Midbrain (tissue), 1 donor: ENCODE results near the gene KPNA1.

Source experiments
- DNase-seq: peaks from one replicate; lab custom pipeline; 2025; lab: John Stamatoyannopoulos, UW

The KPNA1 gene

DNA sequence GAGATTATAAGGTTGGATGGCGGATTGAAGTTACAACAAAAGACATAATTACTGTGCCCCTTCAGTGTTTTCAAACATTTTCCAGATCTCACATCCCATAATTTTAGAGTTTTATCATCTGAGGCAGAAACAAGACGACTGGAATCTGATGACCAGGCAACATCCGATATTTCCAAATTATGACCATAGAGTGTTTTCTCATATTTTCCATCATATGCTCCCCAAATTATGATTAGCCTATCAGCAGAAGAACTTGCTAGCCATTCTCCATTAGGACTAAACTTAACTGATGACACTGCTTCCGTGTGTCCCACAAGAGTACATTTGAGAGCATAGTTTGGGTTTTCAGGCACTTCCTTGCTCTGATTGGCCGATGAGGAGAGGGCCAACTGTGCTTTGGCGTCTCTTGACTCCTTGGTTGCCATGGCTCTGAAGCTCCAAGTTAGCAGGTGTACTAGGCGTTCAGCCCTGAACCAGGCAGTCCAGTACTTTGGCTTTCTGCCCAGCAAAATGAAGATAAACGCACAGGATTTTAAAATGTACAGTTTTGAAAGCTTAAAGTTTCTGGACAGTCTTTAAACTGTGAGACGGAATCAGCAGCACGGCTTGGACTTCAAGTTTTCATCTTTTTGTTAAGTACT is 99.5 kb downstream of the KPNA1 start:
- no peak for DNase-seq

DNA sequence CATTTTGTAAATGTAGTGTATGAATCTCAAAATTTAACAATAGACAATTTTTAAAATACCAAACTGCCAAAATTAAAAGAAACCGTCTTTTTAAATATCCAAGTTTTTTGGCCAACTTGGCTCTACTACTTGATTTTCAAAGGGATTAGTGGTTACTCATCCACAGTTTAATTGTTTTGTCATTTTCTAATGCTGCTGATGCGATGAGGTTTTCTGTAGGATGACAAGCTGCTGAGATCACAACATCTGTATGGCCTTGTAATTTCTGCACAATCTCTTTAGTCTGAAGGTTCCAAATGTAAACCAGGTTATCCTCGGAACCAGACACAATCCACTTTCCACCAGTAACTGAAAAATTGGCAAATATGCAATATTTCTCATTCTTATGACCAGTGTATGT is 100.3 kb downstream of the KPNA1 start:
- DNase-seq, result no peak

DNA sequence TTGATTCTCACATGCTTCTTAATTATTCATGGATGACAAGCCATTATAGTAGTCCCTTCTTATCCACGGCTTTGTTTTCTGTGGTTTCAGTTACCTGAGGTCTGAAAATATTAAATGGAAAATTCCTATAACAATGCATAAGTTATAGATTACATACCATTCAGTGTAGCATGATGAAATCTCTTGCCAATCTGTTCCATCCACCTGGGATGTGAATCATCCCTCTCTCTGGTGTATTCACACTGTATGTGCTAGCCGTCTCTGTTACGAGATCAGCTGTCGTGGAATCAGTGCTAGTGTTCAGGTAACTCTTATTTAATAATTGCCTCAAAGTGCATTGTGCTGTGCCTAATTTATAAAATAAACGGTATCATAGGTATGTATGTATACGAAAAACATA is 104.1 kb downstream of the KPNA1 start:
- DNase-seq, result no peak

DNA sequence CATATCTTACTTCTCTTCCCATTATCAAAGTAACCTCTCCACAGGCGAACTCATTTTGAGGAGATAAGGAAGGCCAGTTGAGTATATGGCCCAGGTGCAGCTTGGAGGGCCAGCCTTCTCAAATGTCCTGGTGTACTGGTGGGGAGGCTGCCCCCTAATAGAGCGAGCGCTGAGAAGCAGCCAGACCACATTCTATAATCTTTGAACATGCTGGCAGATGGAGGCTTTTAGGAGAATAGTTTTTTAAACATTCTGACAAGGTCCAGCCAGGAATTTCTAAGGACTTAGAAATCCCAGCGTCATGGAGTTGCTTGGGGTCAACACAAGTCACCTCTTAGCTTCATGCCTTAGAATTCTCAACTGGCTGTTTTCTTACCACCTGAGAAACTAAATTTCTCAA is 104.6 kb downstream of the KPNA1 start:
- no peak for DNase-seq

DNA sequence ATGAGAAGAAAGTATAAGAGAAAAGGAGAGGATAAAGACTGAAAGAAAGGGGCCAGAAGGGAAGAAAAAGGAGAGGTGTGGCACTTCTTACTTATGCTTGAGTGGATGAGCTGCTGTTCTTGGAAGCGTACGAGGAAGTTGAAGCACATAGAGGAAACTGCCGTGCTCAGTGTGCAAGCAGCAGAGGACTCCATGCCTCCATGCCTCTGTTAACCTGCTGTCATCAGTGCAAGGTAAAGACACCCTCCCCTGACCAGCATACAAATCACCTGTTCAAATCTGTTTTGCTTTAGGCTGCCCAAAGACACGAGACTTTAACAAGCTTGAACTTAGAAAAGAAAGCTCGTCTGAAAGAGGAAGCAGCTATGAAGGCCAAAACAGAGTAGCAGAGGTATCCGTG is 105.3 kb downstream of the KPNA1 start:
- no peak for DNase-seq

DNA sequence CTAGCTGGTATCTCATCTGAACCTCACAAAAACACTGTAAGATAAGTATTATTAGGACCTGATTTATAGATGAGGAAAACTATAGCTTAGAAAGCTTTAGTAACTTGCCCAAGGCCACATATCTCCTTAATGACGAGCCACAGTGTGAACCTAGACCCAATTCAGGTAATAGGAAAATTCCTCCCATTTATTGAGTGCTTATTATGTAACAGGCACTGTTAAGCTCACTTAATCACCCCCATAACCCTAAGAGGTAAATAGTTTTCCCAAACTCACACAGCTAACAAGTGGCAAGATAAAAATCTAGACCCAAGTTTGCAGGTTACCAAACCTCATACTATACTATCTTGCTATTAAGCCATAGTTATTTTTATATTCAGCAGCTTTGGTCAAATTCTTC is 106.8 kb downstream of the KPNA1 start:
- DNase-seq, result no peak

DNA sequence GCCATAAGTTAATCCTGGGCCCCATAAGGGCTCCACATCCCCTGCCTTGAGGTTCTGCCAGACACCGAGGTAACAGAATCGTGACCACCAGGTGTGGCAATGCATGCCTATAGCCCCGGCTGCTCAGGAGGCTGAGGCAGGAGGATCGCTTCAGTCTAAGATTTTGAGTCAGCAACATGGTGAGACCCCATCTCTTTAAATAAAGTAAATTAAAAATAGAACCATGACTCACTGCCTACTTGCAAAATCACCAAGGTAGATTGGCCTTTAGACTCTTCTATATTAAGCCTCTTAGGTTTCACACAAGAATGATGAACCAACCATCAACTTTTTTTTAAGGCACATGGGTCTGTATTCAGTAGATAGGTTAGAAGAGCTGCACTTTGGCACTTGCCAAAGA is 108.5 kb downstream of the KPNA1 start:
- DNase-seq, result no peak

DNA sequence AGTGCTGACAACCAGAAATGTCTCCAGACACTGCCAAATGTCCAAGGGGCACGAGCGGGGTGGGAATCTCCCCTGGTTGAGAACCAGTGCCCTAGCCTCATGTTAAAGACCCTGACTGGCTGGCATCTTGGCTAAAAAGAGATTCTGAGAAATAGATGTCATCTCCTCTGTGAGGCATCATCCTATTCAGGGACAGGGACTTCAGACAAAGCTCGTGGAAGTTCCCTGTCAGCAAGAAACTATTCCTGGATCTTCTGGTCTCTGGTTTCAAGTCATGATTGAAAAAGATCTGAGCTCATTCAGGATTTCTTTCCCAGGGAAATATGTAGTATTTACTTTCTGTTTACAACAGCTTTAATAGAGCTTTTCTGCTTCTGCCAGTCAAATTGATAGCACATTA is 109.7 kb downstream of the KPNA1 start:
- no peak for DNase-seq

DNA sequence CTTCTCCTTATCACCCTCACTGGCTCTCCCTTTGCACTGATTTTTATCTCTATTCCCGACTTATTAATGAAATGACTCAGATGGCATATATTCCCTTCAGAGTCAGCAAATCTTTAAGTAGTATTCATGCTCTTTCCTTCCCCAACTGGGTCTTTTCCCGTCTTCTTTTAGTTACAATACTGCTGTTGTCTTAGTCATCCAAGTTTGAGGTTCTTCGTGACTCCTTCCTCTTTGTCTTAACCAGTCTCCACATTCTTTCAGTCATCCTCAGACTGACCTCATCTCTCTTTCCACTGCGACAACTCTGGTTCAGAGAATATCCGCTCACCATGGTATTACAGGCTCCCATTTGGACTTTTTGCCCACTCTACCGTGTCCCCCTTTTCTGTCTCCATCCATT is 111.2 kb downstream of the KPNA1 start:
- no peak for DNase-seq

DNA sequence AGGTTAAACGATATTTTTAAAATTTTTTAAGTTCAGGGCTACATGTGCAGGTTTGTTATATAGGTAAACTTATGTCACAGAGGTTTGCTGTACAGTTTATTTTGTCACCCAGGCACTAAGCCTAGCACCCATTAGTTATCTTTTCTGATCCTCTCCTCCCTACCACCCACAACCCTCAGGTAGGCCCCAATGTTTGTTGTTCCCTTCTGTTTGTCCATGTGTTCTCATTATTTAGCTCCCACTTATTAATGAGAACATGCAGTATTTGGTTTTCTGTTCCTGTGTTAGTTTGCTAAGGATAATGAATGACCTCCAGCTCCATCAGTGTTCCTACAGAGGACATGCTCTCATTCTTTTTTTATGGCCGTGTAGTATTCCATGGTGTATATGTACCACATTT is 115.8 kb downstream of the KPNA1 start:
- no peak for DNase-seq

DNA sequence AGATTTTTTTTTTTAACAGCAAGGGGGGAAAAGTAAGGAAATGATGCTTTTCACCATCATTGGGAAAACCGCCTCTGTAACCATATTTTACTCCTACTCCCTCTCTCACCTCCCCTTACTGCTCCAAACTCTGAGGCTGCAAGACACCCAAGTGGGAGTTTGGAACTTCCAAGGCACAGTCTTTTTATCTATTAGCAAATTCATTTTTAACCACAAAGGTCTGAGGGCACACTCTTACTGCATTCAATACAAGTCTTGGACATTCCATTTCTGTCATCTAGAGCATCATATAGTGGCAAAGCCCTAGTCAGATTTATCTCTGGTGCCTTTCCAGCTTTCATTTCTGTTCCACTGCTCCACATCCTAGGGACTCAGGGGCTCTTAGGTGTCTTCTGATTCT is 117.5 kb downstream of the KPNA1 start:
- DNase-seq, result no peak

DNA sequence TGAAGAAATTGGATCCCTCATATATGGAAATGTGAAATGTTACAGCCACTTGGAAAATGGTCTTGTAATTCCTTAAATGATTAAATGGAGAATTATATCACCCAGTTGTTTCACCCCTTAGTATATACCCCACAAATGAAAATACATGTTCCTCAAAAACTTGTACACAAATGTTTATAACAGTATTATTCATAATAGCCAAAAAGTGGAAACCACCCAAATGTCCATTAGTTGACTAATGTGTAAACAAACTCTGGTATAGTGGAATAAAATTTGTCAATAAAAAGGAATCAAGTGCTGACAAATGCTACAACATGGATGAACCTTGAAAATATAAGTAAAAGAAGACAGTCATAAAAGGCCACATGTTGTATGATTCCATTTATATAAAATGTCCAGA is 118.2 kb downstream of the KPNA1 start:
- DNase-seq, result no peak

DNA sequence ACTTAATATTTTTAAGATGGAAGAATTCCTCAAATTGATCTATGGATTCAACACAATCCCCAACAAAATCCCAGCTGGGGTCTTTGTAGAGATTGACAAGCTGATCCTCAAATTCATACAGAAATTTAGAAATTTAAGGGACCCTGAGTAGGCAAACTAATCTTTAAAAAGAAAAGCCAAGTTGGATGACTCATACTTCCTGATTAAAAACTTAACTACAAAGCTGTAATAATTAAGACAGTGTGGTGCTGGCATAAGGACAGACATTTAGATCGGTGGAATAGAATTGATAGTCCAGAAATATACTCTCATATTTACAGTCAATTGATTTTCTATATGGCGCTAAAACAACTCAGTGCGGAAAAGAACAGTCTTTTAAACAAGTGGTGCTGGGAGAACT is 119.2 kb downstream of the KPNA1 start:
- DNase-seq, result no peak

DNA sequence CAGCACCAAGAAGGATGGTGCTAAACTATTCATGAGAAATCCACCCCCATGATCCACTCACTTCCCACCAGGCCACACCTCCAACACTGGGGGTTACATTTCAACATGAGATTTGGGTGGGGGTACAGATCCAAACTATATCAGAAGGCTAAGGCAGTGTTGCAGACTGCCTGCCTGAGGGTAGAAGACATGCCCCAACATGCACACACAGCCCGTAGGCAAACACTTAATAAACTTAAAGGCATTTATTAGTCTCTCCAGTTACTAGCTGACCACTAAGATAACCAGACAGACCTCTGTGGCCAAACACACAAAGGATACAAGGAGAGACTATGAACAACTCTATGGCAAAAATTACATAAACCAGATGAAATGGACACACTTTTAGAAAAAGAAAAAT is 120.6 kb downstream of the KPNA1 start:
- DNase-seq, result no peak

DNA sequence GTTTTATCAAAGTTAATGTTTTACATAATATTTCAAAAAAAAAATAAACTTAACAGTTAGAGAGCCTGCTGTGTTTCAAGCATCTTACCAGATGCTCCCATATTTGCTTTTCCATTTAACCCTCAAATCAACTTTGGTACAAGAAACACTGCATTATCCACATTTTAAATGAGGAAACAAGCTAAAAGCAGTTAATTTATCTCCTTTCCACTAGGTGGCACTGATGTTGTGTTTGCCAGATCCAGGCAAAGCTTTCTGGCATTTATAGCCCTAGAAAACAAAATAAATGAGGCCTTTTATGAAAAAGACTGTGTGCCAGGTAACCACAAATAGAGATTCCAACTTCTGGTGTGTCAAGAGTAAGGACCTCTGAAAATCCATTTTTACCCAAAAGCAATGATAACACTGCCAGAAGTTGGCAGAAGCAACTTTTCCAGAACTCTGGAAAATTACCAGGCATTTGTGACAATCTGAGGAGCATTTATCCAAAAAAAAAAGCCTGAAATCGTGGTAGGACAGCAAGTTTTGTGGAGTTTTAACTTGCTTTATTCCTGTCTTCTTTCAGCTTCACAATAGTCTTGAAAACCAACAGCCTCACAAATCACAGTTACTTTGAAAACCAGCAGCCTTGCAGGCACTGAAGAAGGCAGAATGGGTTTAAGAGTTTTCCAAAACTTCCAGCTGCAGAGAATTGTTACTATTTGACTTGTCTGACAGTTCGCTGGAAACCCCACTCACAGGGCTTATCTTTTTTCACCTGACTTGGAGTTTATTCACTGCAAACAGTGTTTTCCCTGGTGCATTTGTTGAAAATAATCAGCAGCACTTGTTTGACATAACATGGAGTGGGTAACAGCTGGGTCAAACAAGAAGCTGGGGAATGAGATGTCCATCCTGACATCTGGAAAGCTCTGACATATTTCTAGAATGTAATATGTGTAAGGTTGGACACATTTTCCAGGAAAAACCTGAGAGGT is 121.6 kb downstream of the KPNA1 start:
- DNase-seq, result peak; percentile 55

DNA sequence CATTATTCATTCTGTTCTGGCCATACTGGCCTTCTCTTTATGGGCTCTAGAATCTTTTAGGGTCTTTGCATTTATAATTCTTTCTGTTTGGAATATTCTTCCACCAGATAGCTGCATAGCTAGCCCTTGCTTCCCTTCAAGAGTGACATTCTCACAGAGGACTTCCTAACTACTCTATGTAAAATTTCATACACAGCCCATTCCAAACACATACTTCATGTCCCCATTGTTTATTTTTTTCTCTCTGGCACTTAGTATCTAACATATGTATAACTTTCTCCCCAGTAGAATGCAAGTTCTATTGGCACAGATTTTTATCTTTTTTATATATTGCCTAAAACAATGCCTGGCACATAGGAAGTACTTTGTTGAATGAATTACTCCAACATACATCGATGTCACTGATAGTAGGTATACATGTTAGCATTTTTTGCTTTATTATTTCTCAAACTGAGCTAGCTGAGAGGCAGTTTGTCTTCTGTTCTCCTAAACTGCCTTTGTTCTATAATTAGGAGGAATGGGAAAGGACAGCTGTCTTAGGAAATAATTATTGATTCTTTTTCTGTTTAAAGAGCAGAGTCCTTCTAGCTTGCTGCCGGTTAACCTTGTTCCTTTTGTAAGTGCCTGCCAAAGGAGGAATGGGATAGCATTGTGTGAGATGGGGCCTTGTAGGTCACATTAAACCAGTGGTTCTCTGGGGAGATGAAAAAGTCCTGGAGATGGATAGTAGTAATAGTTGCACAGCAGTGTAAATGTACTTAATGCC is 122.9 kb downstream of the KPNA1 start:
- DNase-seq, result no peak

DNA sequence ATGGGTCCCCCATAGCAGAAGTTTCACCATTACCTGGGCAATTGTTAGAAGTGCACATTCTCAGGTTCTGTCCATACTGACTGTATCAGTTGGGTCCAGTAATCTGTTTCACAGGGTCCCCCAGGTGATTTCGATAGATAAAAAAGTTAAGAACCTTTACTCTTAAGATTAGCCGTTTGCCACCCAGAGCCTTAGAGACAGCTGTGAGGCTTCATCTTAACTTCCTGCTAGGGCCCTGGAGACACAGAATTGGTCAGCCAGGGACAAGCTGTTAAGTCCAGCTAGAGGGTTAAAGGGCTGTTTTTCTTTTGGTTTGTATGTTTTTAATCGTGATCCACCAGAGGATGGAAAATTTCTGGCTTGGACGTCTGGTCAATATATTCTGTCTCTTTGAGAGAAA is 124.1 kb downstream of the KPNA1 start:
- no peak for DNase-seq

DNA sequence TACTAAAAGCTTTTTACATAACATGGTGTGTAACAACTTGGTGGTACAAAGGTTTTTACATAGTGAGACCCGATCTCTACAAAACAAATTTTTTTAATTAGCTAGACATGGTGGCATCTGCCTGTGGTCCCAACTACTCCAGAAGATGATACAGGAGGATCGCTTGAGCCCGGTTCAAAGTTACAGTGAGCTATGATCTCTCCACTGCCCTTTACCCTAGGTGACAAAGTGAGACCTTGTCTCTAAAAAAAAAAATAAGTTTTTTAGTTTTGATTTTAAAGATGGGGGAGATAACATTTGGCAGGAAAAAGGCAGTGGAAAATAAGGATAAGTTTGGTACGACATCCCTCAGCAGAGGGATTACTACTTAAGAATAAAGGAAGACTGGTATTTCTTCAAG is 124.8 kb downstream of the KPNA1 start:
- DNase-seq, result no peak

DNA sequence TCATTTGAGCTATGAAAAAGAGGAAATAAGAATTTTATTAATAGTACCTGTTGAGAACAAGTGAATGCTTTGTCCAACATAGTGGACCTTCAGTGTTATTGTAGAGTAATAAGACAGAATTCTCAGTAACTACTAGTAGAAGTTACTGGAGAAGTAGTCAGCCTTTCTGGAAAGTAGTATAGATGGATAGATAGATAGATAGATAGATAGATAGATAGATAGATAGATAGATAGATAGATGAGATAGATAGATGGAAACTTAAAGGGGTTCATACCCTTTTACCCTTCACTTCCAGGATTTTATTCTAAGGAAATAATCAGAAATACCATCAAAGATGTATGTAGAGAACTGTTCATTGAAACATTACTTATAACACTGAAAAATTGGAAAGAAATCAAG is 125.5 kb downstream of the KPNA1 start:
- no peak for DNase-seq

DNA sequence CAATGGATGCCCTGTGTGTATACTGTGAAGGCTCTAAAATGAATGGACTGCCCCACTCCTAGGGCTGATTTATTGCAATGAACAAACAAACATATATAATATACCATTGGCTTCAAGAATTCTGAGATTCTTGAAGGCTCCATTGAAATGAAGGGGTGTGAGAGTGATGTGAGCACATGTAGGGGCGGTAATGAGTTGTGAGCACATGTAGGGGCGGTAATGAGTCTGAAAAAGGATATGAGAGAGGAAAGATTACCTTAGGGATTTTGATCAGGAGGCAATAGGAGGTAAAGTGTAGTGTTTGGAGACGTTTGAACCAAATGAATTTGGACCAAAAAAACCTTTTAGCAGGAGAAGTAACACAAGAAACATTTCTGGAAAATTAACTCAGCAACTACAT is 127.0 kb downstream of the KPNA1 start:
- DNase-seq, result no peak

DNA sequence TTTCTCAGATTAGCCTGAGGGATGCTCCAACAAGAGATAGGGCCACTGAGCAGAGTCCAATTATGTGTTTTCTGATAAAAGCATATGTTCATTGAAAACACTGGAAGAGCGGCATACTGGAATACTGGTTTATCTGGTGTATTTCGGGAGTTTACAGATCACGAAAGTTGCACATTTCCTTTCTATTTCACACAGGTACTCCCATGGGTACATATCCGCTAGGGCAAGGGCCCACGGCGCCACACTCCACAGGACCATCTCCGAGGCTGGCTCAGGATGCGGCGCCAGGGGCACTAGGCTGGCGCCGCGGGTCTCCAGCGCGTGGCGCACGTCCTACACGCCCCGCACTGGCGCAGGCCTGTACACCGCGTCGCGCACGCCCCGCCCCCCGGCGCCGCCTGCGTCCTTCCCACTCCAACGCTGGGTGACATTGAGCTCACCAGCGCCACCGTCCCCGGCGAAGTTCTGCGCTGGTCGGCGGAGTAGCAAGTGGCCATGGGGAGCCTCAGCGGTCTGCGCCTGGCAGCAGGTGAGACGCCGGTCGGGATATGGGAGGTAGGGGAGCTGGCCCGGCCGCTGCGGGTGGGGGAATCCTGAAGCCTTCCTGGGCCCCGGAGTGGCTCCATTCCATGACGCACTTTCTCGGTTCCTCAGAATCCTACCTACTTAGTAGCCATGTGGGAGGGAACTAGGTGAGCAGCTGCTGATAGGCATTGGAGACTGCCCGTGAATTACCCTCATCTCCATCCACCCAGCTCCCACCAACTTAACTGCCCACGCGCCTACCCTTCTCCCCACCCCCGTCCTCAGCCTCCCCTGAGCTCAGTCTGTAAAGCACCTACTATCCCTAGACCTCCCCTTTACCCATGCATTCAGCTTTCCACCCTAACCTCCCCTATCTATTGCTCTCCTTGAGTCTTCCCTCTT is 130.7 kb downstream of the KPNA1 start, which contains the start of gene FAM162A:
Gene FAM162A, plus strand, starts transcription at position 412 of the 927 bp plus-strand sequence. Its CDS starts 84 bp downstream, at position 496.
- DNase-seq, result peak; percentile 96
